Measurements from ENCODE around the gene ACAP3. TPM values are rescaled to one million over a fixed set of nuclear protein-coding genes. Genes with fewer than 3 reads are reported as not detected.

Gene ACAP3
- total RNA-seq, 1 donor from 2014 or later: 35.3 TPM

DNA sequence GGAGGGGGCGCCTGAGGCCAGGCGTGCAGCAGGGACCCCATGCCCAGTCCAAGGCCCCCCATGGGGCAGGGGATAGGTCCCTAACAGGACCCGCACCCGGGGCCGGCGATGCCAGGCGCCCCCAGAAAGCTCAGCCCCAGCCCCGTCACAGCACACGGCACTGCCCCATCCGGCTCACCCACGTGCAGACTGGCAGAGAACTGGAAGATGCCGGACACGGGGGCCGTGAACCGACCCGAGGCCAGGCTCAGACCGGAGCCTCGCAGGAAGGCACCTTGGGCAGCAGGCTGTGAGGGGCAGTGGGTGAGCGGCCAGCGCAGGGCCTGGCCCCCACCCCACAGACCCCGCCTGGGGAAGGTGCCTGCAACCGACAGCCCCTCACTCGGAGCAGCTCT lies 64.5 kb downstream of the ACAP3 start:
- ATAC-seq: no peak

DNA sequence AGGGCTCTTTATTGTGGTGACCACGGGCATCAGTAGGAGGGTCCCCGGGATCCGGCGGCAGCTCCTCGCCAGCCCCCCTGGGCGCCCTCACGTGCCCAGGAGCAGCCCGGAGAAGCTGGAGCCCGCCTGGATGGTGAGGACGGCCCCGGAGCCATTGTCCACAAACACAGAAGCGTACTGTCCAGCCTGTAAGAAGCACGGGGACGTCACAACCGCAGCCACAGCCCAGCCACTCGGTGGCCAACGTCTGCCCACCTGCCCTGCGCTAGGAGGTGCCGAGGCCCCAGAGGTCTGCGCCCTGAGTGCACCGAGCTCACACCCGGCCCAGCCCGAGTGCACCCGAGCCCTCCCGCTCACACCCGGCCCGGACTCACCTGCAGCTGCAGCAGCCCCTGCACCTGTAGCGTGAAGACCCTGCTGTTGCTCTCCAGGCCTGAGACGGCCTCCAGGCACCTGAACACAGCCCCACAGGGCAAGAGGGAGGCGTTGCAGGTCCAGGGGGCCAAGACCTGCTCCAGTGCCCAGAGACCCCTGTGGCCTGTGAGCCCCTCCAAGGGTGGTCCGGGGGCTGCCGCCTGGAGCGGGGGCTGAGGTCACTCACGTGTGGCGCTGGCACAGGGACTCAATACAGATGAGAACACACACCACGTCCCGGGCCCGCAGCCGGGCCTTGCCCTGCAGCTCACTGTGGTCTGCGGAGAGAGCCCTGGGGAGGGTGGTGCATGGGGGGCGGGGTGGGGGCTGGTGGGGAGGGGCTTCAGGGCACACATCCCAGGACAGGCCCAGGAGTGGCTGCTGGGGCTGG lies 65.1 kb downstream of the ACAP3 start:
- ATAC-seq: no peak

Other genes starting within 250 kb of the ACAP3 start
- gene RNF223, start 233.6 kb downstream of the ACAP3 start, total RNA-seq: 22.3 TPM
- gene C1orf159, start 191.8 kb downstream of the ACAP3 start, total RNA-seq: 9.4 TPM
- gene TTLL10, start 134.1 kb downstream of the ACAP3 start, total RNA-seq: 1.0 TPM
- gene TNFRSF18, start 101.3 kb downstream of the ACAP3 start, total RNA-seq: 16.3 TPM
- gene TNFRSF4, start 93.8 kb downstream of the ACAP3 start, total RNA-seq: 0.36 TPM
- gene SDF4, start 75.9 kb downstream of the ACAP3 start, total RNA-seq: 69.9 TPM
- 8.4 TPM for gene B3GALT6, start 75.7 kb downstream of the ACAP3 start, total RNA-seq
- 3.9 TPM for gene C1QTNF12, start 61.2 kb downstream of the ACAP3 start, total RNA-seq
- gene UBE2J2, start 34.1 kb downstream of the ACAP3 start, total RNA-seq: 45.0 TPM
- 2.8 TPM for gene SCNN1D, start 27.5 kb downstream of the ACAP3 start, total RNA-seq
- gene PUSL1, start 667 bp upstream of the ACAP3 start, total RNA-seq: 23.0 TPM
- gene INTS11, start 16.7 kb upstream of the ACAP3 start, total RNA-seq: 54.0 TPM
- gene CPTP, start 16.9 kb upstream of the ACAP3 start, total RNA-seq: 25.1 TPM
- gene TAS1R3, start 23.4 kb upstream of the ACAP3 start, total RNA-seq: 0.56 TPM
- gene DVL1, start 41.5 kb upstream of the ACAP3 start, total RNA-seq: 48.5 TPM
- 2.0 TPM for gene MXRA8, start 50.6 kb upstream of the ACAP3 start, total RNA-seq
- gene AURKAIP1, start 67.3 kb upstream of the ACAP3 start, total RNA-seq: 117 TPM
- 58.3 TPM for gene CCNL2, start 91.4 kb upstream of the ACAP3 start, total RNA-seq
- gene MRPL20, start 99.4 kb upstream of the ACAP3 start, total RNA-seq: 89.2 TPM
- gene ANKRD65, start 113.3 kb upstream of the ACAP3 start, total RNA-seq: 11.9 TPM
- 29.4 TPM for gene VWA1, start 127.8 kb upstream of the ACAP3 start, total RNA-seq
- gene ATAD3C, start 141.8 kb upstream of the ACAP3 start, total RNA-seq: 2.1 TPM
- gene ATAD3B, start 163.8 kb upstream of the ACAP3 start, total RNA-seq: 13.7 TPM
- gene ATAD3A, start 204.2 kb upstream of the ACAP3 start, total RNA-seq: 23.2 TPM
- gene TMEM240, start 232.7 kb upstream of the ACAP3 start, total RNA-seq: not detected

Data from esophagus mucosa (tissue), 1 donor.